ENCODE measurements around the gene QKI. TPM values are rescaled to one million over a fixed set of nuclear protein-coding genes. Genes with fewer than 3 reads are reported as not detected.

Gene QKI
- total and polyA plus RNA-seq, 2 donors (not counting 1 experiment from before 2014, with no cell fraction given) = 129 to 224 TPM

- H3K27ac ChIP-seq (ENCODE audit: insufficient read depth, low read length) = no peak overlapping the region
- no peaks in the 10 kb centered on the region for H3K79me2 ChIP-seq (ENCODE audit: control insufficient read depth, insufficient read depth, low read length)
- no peaks in the 10 kb centered on the region for H3K27me3 ChIP-seq (ENCODE audit: control insufficient read depth, insufficient read depth, low read length)
- H3K4me2 ChIP-seq (ENCODE audit: extremely low read depth, insufficient read depth, low read length) = no peak overlapping the region
- TF ChIP-seq CTCF (conservative IDR thresholded peaks at IDR 0.05 in 1 of 2, IDR thresholded peaks at IDR 0.05 in 1 of 2; ENCODE audit: low read depth in 1 of 2, low read length in 2 of 2) (no peak), EZH2 (IDR thresholded peaks at IDR 0.05; ENCODE audit: low read length, missing control alignments) (no peak)
- H3K4me1 ChIP-seq (ENCODE audit: control insufficient read depth, extremely low read depth, insufficient read depth, low read length) = no peaks in the 10 kb centered on the region
- no peak for DNase-seq (ENCODE audit: low read depth in 2 of 2)
- H2AFZ ChIP-seq (ENCODE audit: low read length) = no peak overlapping the region
- H4K20me1 ChIP-seq (ENCODE audit: control insufficient read depth, extremely low read depth, insufficient read depth, low read length) = no peaks in the 10 kb centered on the region
- no peak overlapping the region for H3K4me3 ChIP-seq (replicated peaks in 1 of 4; ENCODE audit: control extremely low read depth in 1 of 4, insufficient read depth in 1 of 4, low read depth in 3 of 4, low read length in 4 of 4)
- no peak overlapping the region for H3K9ac ChIP-seq (ENCODE audit: insufficient read depth, low read length)
- no peaks in the 10 kb centered on the region for H3K9me3 ChIP-seq (ENCODE audit: control insufficient read depth, insufficient read depth, low read depth, low read length)
- H3K36me3 ChIP-seq (ENCODE audit: control insufficient read depth, insufficient read depth, low read length) = no peaks in the 10 kb centered on the region
Observed at GRCh38 chr6:163390770-163391169, 23.7 kb upstream of the QKI start.

GRCh38 chr6:163391985-163392384, 22.5 kb upstream of the QKI start:
- H3K4me2 ChIP-seq (ENCODE audit: extremely low read depth, insufficient read depth, low read length) = no peak overlapping the region
- no peaks in the 10 kb centered on the region for H3K4me1 ChIP-seq (ENCODE audit: control insufficient read depth, extremely low read depth, insufficient read depth, low read length)
- H3K36me3 ChIP-seq (ENCODE audit: control insufficient read depth, insufficient read depth, low read length) = no peaks in the 10 kb centered on the region
- no peak for TF ChIP-seq EZH2 (IDR thresholded peaks at IDR 0.05; ENCODE audit: low read length, missing control alignments)
- no peak for TF ChIP-seq CTCF (conservative IDR thresholded peaks at IDR 0.05 in 1 of 2, IDR thresholded peaks at IDR 0.05 in 1 of 2; ENCODE audit: low read depth in 1 of 2, low read length in 2 of 2)
- no peaks in the 10 kb centered on the region for H3K9me3 ChIP-seq (ENCODE audit: control insufficient read depth, insufficient read depth, low read depth, low read length)
- H3K27ac ChIP-seq (ENCODE audit: insufficient read depth, low read length) = no peak overlapping the region
- no peak overlapping the region for H3K4me3 ChIP-seq (replicated peaks in 1 of 4; ENCODE audit: control extremely low read depth in 1 of 4, insufficient read depth in 1 of 4, low read depth in 3 of 4, low read length in 4 of 4)
- H2AFZ ChIP-seq (ENCODE audit: low read length) = no peak overlapping the region
- H3K27me3 ChIP-seq (ENCODE audit: control insufficient read depth, insufficient read depth, low read length) = no peaks in the 10 kb centered on the region
- peak in 1 of 2 donors; percentile 28 for DNase-seq (ENCODE audit: low read depth in 2 of 2)
- H3K79me2 ChIP-seq (ENCODE audit: control insufficient read depth, insufficient read depth, low read length) = no peaks in the 10 kb centered on the region
- no peaks in the 10 kb centered on the region for H4K20me1 ChIP-seq (ENCODE audit: control insufficient read depth, extremely low read depth, insufficient read depth, low read length)
- H3K9ac ChIP-seq (ENCODE audit: insufficient read depth, low read length) = no peak overlapping the region

- H3K36me3 ChIP-seq (ENCODE audit: control insufficient read depth, insufficient read depth, low read length) = no peaks in the 10 kb centered on the region
- no peak overlapping the region for H2AFZ ChIP-seq (ENCODE audit: low read length)
- no peak overlapping the region for H3K27ac ChIP-seq (ENCODE audit: insufficient read depth, low read length)
- no peak overlapping the region for H3K9ac ChIP-seq (ENCODE audit: insufficient read depth, low read length)
- no peaks in the 10 kb centered on the region for H3K9me3 ChIP-seq (ENCODE audit: control insufficient read depth, insufficient read depth, low read depth, low read length)
- H3K27me3 ChIP-seq (ENCODE audit: control insufficient read depth, insufficient read depth, low read length) = no peaks in the 10 kb centered on the region
- H3K4me3 ChIP-seq (replicated peaks in 1 of 4; ENCODE audit: control extremely low read depth in 1 of 4, insufficient read depth in 1 of 4, low read depth in 3 of 4, low read length in 4 of 4) = no peak overlapping the region
- no peaks in the 10 kb centered on the region for H3K79me2 ChIP-seq (ENCODE audit: control insufficient read depth, insufficient read depth, low read length)
- peak; percentile 61 to 67 for DNase-seq (ENCODE audit: low read depth in 2 of 2)
- H3K4me1 ChIP-seq (ENCODE audit: control insufficient read depth, extremely low read depth, insufficient read depth, low read length) = no peaks in the 10 kb centered on the region
- H4K20me1 ChIP-seq (ENCODE audit: control insufficient read depth, extremely low read depth, insufficient read depth, low read length) = no peaks in the 10 kb centered on the region
- no peak overlapping the region for H3K4me2 ChIP-seq (ENCODE audit: extremely low read depth, insufficient read depth, low read length)
- TF ChIP-seq CTCF (conservative IDR thresholded peaks at IDR 0.05 in 1 of 2, IDR thresholded peaks at IDR 0.05 in 1 of 2; ENCODE audit: low read depth in 1 of 2, low read length in 2 of 2) (no peak), EZH2 (IDR thresholded peaks at IDR 0.05; ENCODE audit: low read length, missing control alignments) (no peak)
Observed at GRCh38 chr6:163392533-163392932, 22.0 kb upstream of the QKI start.
